Stomach (tissue), 9 donors: ENCODE data around the gene DYNC1LI1. TPM values are rescaled to one million over a fixed set of nuclear protein-coding genes. Genes with fewer than 3 reads are reported as not detected.
A peak's percentile ranks its signal among the peaks of the same experiment; 100 is the strongest.

Experiments used
- DNase-seq, 2 donors: peaks; one replicate each; pipeline versions ENCODE4 v3.0.0 to v3.0.0-alpha.2; 2013 to 2019
- H3K27ac ChIP-seq, 5 donors: fragments of 200-600 bp in 4 of 5; sonication (generic) in 4 of 5; one replicate each; pipeline ENCODE4 v1.5.1; 2013 to 2019; ENCODE audit warnings: mild to moderate bottlenecking in 1 of 5, moderate library complexity in 1 of 5
- H3K27me3 ChIP-seq, 3 donors: fragments of 200-600 bp; sonication (generic); one replicate each; pipeline ENCODE4 v1.5.1; 2017 to 2019; ENCODE audit warnings: mixed run types in 1 of 3
- H3K36me3 ChIP-seq, 4 donors: fragments of 200-600 bp; sonication (generic); 1 replicate in 3 of 4; 2 replicates in 1 of 4; pipeline ENCODE4 v1.5.1; 2016 to 2019
- H3K4me1 ChIP-seq, 4 donors: fragments of 200-600 bp; sonication (generic); one replicate each; pipeline ENCODE4 v1.5.1; 2016 to 2019
- H3K4me3 ChIP-seq, 4 donors: fragments of 200-600 bp; sonication (generic) in 3 of 4; one replicate each; pipeline ENCODE4 v1.5.1; 2016 to 2019; ENCODE audit warnings: mild to moderate bottlenecking in 1 of 4
- H3K9me3 ChIP-seq, 4 donors: fragments of 200-600 bp; sonication (generic); one replicate each; pipeline ENCODE4 v1.5.1; 2016 to 2019
- EP300 ChIP-seq: sonication (generic); formaldehyde crosslinking; IDR thresholded peaks from one replicate; pipeline ENCODE4 v1.6.1; 2017; ENCODE audit warnings: antibody characterized with exemption
- POLR2A ChIP-seq, 4 donors: fragments of 450-650 bp; IDR thresholded peaks; one replicate each; pipeline ENCODE4 v1.6.1; 2016; ENCODE audit warnings: antibody characterized with exemption in 4 of 4, control low read depth in 2 of 4, mild to moderate bottlenecking in 1 of 4, moderate library complexity in 1 of 4
- POLR2AphosphoS5 ChIP-seq, 3 donors: sonication (generic); formaldehyde crosslinking; IDR thresholded peaks; one replicate each; pipeline ENCODE4 v1.6.1; 2016; ENCODE audit warnings: antibody characterized with exemption in 3 of 3
- WGBS, 5 donors: extraction: QIAGEN DNeasy Blood & Tissue Kit in 3 of 5; methylation state at CpG; one replicate each; pipeline versions ENCODE4 v1.1.5 to v1.1.7; 2013 to 2018; 5-methylcytosine and 5-hydroxymethylcytosine counted together
- intact Hi-C: fragments of 100-400 bp; cut with DNase I; formaldehyde crosslinking; loops from one replicate; pipeline ENCODE4 v1.15.1; 2023; ENCODE audit warnings: low total_unique reads
- polyA plus RNA-seq, 3 donors: library from polyadenylated mRNA; stranded (reverse); fragments of 200-250 nt; gene quantifications; one replicate each; pipeline ENCODE4 v1.2.3, GENCODE V29; 2013
- total RNA-seq, 5 donors: library from RNA; depleted of rRNA; stranded (reverse); fragments of >200 nt; gene quantifications; one replicate each; pipeline versions ENCODE4 v1.1.0 to v1.2.3, GENCODE V29; 2014 to 2016
- TF ChIP-seq, protein P1 (sequence below), 7 experiments: fragments of 450-650 bp in 4 of 7; fragments of 200-600 bp in 3 of 7; sonication (generic) in 3 of 7; IDR thresholded peaks; one replicate each; pipeline ENCODE4 v1.5.1; 2016 to 2019; ENCODE audit warnings: antibody characterized with exemption in 7 of 7, control low read depth in 2 of 7, mild to moderate bottlenecking in 1 of 7
- donor health status: healthy with polysubstance abuse.
- donor health status: Bipolar disorder and iron deficiency.
- donor health status: healthy.

Gene DYNC1LI1
- total and polyA plus RNA-seq, 8 donors, result 5.8 to 92.4 (median 19.1) TPM

DNA sequence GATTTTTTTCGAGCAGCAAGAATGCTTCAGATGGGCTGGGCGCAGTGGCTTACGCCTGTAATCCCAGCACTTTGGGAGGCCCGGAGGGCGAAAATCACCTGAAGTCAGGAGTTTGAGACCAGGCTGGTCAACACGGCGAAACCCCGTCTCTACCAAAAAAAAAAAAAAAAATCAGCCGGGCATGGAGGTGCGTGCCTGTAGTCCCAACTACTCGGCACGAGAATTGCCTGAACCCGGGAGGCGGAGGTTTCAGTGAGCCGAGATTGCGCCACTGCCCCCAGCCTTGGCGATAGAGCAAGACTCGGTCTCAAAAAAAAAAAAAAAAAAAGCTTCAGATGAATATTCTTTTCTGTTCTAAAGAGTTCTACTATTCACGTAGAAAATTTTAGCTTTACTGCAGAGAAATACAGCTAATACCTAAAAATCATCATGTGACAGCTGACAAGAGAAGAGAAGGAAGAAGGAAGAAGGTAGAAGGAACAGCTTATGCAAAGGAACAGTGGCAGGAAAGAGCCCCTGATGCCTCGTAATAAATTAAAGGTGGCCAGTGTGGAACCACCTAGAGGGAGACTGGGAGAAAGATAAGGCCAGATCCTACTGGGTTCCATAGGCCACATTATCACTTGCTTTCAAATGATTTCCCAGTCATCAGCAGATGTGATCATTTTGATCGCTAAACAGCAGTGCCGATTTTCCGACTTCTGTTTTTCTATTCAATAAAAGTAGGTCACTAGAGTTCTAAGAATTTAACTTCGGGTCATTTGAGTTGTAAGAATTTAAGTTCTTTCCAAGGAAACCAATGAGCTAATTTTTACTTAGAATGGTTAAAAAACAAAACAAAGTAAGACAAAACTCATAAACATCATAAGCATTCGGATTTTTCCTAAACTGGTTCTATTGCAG lies 69.5 kb downstream of the DYNC1LI1 start:
- Histone ChIP-seq H3K4me3 (peak overlapping the region; percentile 58 to 98 (median 93)), H3K27ac (peak overlapping the region in 4 of 5 donors; percentile 97 to 99 (median 98)), H3K36me3 (no peaks in the 10 kb centered on the region), H3K9me3 (no peaks in the 10 kb centered on the region), H3K4me1 (peaks cover 14 to 49% (median 31%) of the 10 kb centered on the region in 4 donors), H3K27me3 (no peaks in the 10 kb centered on the region)
- intact Hi-C loops, result no loop called here
- 72 to 84% (median 77%) methylated on average over 25 of the region's 25 CpGs for WGBS, 5 donors
- no peak for TF ChIP-seq POLR2A (IDR thresholded peaks at IDR 0.05)
- TF ChIP-seq POLR2AphosphoS5 (IDR thresholded peaks at IDR 0.05), result no peak
- no peak for TF ChIP-seq EP300
- no peak for DNase-seq

DNA sequence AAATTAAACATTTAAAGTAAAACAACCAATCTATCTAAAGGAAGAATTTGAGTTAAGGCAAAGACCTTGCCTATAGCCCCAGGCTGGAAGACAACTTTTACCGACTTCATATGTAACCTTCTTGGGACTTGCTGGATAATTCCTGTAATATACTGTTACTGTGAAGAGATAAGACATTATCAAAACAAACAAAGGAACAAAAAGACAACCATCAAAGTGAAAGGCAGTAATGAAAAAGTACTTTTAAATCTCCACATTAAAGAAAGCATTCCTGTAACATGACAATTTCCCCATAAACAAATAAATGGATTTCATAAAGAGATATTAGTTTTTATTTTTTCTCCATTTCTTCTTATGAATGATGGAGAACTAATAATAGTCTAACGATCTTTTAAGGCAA lies 70.4 kb downstream of the DYNC1LI1 start:
- H3K4me3 ChIP-seq, result peak overlapping the region in 1 of 4 donors; percentile 58
- H3K36me3 ChIP-seq, result no peaks in the 10 kb centered on the region
- no peak for TF ChIP-seq EP300
- TF ChIP-seq, protein P1, sequence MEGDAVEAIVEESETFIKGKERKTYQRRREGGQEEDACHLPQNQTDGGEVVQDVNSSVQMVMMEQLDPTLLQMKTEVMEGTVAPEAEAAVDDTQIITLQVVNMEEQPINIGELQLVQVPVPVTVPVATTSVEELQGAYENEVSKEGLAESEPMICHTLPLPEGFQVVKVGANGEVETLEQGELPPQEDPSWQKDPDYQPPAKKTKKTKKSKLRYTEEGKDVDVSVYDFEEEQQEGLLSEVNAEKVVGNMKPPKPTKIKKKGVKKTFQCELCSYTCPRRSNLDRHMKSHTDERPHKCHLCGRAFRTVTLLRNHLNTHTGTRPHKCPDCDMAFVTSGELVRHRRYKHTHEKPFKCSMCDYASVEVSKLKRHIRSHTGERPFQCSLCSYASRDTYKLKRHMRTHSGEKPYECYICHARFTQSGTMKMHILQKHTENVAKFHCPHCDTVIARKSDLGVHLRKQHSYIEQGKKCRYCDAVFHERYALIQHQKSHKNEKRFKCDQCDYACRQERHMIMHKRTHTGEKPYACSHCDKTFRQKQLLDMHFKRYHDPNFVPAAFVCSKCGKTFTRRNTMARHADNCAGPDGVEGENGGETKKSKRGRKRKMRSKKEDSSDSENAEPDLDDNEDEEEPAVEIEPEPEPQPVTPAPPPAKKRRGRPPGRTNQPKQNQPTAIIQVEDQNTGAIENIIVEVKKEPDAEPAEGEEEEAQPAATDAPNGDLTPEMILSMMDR (IDR thresholded peaks at IDR 0.05), result no peak
- no peak for TF ChIP-seq POLR2A (IDR thresholded peaks at IDR 0.05)
- TF ChIP-seq POLR2AphosphoS5 (IDR thresholded peaks at IDR 0.05), result no peak
- intact Hi-C loops, result no loop called here
- no peaks in the 10 kb centered on the region for H3K9me3 ChIP-seq
- no peak for DNase-seq
- H3K4me1 ChIP-seq, result peaks cover 14 to 56% (median 38%) of the 10 kb centered on the region in 4 donors
- no peak overlapping the region for H3K27ac ChIP-seq
- 60 to 76% (median 70%) methylated on average over 2 of the region's 2 CpGs for WGBS, 5 donors
- H3K27me3 ChIP-seq, result no peaks in the 10 kb centered on the region

DNA sequence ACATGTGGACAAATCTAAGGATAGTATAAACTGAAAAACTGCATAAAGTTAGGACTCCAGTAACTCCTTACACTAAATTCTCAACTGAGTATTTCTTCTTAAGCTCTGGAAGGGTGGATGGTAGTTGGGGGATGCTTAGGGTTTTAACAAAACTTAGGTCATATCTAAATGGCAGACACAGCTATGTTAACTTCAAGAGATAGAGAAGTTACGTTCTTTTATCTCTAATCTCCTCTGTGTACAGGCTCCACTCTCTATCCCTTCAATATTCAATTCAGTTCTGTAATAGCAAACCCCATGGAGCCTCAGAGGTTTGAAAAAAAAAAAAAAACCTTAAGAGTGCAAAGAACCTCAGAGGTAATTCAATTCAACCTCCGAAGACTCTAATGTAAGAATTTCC lies 71.1 kb downstream of the DYNC1LI1 start:
- H3K36me3 ChIP-seq, result no peaks in the 10 kb centered on the region
- intact Hi-C loops, result no loop called here
- no peak overlapping the region for H3K27ac ChIP-seq
- H3K4me1 ChIP-seq, result peaks cover 14 to 62% (median 38%) of the 10 kb centered on the region in 4 donors
- H3K4me3 ChIP-seq, result no peak overlapping the region
- no peak for TF ChIP-seq POLR2A (IDR thresholded peaks at IDR 0.05)
- TF ChIP-seq, protein P1 (IDR thresholded peaks at IDR 0.05), result no peak
- no peak for TF ChIP-seq EP300
- no peak for TF ChIP-seq POLR2AphosphoS5 (IDR thresholded peaks at IDR 0.05)
- WGBS, 5 donors, result 72 to 81% (median 74%) methylated on average over 2 of the region's 2 CpGs
- no peaks in the 10 kb centered on the region for H3K9me3 ChIP-seq
- no peak for DNase-seq
- H3K27me3 ChIP-seq, result no peaks in the 10 kb centered on the region

DNA sequence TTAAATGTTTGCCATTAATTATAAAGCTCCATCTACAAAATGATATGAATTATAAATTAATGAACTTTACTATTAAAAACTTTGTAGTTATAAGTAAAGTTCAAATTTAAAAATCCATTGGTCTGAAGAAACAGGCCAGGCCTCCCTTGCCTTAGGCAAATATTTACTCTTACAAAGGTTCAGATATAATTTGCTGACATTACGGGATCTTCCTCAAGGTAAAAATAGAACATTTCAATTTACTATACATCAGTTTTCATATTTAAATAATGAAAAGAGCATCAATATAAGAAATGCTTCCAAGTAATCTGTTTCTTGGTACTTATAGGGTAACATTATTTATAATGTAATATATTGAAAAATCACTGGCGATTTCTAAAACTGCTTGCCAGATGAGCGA lies 71.7 kb downstream of the DYNC1LI1 start:
- H3K4me1 ChIP-seq, result peaks cover 14 to 68% (median 40%) of the 10 kb centered on the region in 4 donors
- H3K4me3 ChIP-seq, result no peak overlapping the region

More for the DNA sequence above, 71.7 kb downstream of the DYNC1LI1 start:
- Histone ChIP-seq H3K27ac (no peak overlapping the region), H3K36me3 (no peaks in the 10 kb centered on the region), H3K9me3 (no peaks in the 10 kb centered on the region), H3K27me3 (no peaks in the 10 kb centered on the region)
- DNase-seq, result no peak
- 68 to 82% (median 75%) methylated on average over 3 of the region's 3 CpGs for WGBS, 5 donors
- TF ChIP-seq POLR2AphosphoS5 (IDR thresholded peaks at IDR 0.05), result no peak
- TF ChIP-seq EP300, result no peak
- TF ChIP-seq, protein P1 (IDR thresholded peaks at IDR 0.05), result no peak
- no peak for TF ChIP-seq POLR2A (IDR thresholded peaks at IDR 0.05)
- intact Hi-C loops, result no loop called here
